OCI-LY1 (cell line): ENCODE results near the gene RFX2.

Experiments used
- CTCF ChIP-seq: fragments of 200-600 bp; sonication (generic), shearing (Covaris generic); IDR thresholded peaks from 2 replicates; pipeline ENCODE4 v1.5.1; 2017; ENCODE audit warnings: mild to moderate bottlenecking, antibody characterized with exemption, low read length, moderate library complexity, mixed read lengths
- EZH2 ChIP-seq: fragments of 200-600 bp; sonication (generic), shearing (Covaris generic); IDR thresholded peaks from 2 replicates; pipeline ENCODE4 v1.8.0; 2017; ENCODE audit warnings: borderline replicate concordance, mixed run types, mild to moderate bottlenecking, antibody characterized with exemption, low read length, moderate library complexity, mixed read lengths

- no peak for TF ChIP-seq EZH2
- TF ChIP-seq CTCF: no peak
These were observed 114.2 kb downstream of the RFX2 start for GRCh38 chr19:5996102-5996501.
